ACHN (cell line): ENCODE results near the gene BAZ2A.

Experiments used
- DNase-seq: peaks from one replicate; pipeline ENCODE4 v3.0.0-alpha.2; 2015
- in situ Hi-C: cut with HindIII; loops from 2 replicates; pipeline ENCODE4 v1.10.0; 2017; ENCODE audit warnings: low sequenced_read_pairs, low pct_ligation_motif_present, low pct_unique_long_range_greater_than_20kb

The BAZ2A gene

DNA sequence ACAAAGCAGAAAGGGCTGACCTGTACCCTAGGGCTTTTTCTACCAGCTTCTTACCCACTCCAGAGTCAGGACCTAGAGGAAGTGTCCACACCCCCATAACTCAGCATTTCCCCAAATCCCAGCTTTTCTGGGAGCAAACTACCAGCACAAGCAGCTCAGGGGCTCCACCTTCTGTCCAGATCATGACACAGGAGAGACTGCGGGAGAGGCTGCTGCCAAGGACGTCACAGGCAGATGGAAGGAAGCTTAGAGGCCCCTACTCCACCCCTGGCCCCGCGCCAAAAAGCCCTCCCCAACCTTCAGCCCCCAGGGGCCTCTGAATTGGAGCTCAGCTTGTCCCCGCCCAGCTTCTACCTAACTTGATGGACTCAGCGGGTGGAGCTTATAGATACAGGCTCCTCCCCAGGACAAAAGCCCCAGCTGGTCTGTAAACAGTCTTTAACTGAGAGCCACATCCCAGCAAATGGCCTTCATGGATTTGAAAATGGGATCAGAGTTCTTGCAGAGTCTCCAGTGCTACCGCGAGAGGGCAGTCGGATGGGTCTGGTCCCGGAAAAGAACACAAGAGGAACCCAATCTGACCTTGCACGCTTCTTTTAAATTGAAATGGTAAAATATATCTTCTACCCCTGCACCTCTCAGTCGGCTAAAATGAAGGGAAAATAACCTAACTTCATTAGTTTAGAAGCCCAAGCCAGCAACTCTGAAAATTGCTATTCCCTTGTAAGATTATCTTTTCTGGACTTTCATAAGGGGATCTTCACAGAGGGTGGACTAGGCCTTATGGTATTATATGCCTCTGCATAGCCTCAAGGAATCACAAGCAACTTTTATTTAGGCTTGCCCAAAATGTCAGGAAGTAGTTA, 6.8 kb upstream of the BAZ2A start:
- in situ Hi-C loops = no loop called here
- DNase-seq = peak; percentile 100

DNA sequence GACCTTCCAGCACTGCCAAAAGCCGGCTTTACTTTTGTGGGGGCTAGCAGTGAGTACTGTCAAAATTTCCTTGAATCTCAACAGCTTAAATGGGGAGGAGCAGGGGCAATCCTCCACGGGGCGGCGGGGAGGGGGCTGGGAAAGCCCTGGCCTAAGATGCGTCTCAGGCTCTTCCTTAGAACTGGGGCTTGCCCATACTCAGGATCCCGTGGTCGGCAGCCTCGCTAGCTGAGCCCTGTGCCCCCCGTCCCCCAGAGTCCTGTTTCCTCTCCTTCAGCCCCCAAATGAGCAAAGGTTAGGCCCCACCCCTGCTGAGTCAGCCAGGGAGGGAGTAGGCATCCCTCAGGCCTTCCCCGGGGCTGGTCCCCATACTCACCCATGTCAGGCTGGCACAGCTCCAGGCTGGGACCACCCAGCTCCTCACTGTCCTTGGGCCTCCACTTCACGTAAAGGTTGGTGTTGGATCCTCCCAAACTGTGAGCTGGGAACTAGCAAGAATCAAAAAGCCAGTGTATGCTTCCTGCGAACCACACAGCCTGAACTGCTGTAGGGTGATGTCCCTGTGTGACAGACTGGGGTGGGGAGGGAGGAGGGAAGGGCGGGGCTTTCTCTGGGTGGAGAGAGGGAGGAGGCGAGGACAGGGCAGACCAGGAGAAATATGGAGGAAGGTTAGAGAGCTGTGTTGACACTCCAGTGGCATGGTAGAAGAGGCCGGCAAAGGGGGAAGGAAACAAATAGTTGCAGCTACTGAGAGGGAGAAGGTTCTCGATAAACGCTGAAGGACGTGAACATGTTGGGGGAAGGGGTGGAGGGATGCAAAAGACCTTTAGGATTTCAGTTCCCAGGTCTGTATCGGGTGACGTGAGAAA, 5.9 kb upstream of the BAZ2A start:
- DNase-seq = peak; percentile 95
- in situ Hi-C loops = no loop called here

DNA sequence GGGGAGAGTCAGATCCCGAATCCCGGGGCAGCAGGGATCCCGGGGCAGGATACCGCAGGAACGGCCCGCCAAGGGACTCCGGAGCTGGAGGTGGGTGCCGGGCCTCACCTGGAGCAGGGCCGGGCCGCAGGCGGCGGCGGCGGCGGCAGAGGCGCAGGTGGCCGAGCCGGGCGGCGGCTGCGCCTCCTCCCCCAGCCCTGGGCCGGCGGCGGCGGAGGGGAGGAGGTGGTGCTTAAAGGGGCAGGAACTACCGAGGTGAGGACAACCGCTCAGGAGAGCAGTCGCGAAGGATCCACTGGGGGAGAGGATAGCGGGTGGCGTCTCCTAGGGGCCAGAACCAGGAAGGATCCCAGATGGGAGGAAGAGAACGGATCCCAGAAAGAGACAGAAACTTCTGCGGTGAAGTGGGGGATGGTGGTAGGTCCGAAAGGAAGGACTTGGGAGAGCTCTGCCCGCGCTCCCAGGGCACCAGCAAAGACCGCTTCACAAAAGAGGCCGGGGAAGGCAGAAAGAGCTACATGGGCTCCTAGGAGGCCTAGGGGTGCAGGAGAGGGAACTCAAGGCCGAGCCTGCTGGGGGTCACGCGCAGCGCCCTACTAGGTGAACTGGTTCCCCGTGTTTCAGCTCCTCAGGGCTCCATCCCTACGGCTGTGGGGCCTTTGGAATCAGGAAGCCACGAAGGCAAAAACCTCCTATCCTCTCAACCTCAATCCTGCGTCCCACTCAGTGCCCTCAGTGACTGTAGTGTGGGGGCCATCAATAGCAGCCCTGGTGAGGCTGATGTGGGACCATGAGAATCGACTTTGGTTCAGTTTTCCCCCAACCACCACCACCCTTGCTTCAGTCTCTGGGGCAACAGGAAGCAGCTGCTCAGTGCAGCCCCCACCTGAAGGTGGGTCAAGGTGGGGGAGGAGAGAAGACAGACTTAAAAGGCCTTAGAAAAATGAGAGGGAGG, 5.0 kb upstream of the BAZ2A start:
- in situ Hi-C loops = no loop called here
- peak; percentile 98 for DNase-seq

DNA sequence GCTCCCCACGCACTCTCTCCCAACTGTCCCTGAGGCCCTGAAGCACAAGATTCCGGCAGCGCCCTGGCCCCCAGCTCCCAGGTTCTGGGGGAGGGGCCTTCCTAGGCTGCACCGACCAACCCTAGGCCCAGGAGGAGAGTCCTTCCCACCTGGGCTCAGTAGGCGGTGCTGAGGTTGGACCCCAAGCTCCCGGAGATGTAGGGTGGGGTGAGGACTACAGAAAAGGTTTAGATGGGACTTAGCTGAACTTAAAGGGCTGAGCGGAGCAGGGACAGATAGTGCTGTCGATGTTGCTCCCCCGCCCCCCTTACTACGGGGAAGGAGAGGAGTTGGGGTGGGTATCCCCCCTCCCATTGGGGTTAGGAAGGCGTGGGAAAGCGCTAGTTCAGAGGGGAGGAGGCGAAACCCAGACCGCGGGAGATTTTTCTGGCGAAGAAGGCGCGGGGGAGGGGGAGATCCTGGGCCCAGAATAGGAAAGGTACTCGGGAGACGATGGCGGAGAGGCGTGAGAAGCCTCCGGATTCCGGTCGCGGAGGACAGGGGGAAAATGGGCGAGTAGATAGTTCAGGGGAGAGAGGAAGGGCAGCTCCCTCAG, 4.2 kb upstream of the BAZ2A start:
- in situ Hi-C loops = no loop called here

DNA sequence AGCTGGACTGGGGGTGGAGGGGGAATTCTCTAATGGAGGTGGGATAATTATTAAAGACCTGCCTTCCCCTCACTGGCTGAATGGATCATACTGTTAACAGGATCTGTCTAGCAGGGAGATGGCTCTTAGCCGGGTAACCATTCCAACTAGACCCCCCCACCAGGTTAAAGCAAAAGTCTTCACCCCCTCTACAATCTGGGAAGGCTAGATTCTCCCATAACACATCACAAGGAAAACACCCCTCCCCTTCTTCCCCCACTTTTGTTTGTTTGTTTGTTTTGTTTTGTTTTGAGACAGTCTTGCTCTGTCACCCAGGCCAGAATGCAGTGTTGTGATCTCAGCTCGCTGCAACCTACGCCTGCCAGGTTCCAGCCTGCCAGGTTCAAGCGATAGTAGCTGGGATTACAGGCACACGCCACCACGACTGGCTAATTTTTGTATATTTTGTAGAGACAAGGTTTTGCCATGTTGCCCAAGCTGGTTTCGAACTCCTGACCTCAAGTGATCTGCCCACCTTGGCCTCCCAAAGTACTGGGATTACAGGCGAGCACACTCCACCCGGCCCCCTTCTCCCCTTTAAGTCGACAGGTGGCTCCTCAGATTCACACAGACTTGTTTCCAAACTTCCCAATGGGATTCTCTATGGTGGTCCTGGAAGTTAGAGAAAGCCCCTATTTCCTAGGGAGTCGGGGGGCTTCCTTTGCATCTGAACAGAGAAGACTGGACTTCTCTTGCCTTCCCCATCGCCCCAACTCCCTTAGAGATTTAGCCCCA, 3.5 kb upstream of the BAZ2A start:
- in situ Hi-C loops = no loop called here
- no peak for DNase-seq

More for the DNA sequence above, 4.2 kb upstream of the BAZ2A start:
- DNase-seq = peak; percentile 74

DNA sequence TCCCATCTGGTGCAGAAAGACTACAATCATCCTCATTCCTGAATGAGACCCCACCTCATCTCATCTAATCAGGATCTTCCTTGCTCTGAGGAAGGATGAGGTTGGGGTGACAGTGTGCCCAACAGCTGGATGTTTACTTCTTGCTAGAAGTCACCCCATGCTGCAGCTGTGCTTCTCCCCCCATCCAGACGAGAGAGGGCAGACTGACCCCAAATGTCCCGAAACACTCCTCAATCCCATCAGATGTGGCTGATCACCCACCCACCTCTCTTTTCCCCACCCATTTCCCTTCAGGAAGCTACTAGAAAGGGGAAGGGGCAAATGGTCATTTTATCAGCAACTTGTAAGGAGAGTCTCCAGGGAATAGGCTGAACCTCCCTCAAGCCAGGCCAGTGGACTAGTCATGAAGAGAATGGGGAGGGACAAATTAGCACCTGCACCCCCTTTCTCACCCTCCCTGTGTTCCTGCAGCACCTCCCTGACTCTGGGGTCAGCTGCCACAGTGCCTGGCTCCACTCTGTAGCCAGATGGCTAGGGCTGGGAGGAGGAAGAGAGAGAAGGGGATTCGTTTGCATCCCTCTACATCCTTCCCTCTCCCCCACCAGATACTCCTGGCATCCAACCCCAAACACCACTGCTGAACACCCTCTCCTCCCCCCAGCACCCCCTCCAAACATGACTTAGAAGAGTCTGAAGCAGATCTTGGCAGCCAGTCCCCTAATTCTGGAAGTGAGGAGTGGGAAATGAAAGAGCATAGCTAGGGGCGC, 2.8 kb upstream of the BAZ2A start:
- in situ Hi-C loops = no loop called here
- DNase-seq = no peak

DNA sequence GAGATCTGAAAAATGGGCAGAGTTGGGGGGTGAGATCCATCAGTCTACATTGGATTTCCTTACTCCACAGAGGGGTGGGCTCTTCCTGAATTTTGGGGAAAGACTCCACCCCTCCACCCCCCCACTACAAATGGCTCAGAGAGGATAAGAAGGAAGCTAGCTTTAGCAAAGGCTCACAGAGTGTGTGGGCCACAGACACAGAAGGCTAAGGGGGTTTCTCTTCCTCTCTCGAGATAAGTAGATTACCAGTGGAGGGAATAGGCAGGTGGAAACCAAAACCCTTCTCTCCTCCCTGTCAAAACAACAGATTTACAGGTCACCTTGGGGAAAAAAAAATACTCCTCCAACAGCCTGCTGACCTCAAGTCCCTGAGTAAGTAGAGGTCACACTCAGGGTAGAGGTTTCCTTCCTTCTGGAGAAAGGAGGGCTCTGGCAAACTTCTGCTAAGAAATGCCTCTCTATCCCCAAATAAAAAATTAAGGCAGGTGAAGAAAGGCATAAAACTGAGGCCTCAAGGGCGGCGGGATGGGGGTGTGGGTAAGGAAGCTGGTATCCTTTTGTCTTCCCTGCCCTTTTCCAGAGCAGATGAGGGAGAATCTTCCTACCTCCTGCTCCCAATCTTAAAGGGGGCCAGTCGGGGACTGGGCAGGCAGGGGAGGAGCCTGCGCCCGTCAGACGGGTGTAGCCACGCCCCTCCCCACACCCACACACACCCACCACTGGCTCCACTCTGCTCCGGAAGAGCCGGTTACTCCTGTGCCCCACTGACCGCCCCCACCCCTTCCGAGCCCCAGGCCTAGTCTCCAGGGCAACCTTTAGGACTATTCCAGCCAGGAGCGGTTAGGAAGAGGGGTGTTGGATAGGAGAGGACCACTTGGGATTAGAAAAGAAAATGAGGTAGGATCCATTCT, 1.9 kb upstream of the BAZ2A start:
- in situ Hi-C loops = no loop called here
- peak; percentile 59 for DNase-seq

DNA sequence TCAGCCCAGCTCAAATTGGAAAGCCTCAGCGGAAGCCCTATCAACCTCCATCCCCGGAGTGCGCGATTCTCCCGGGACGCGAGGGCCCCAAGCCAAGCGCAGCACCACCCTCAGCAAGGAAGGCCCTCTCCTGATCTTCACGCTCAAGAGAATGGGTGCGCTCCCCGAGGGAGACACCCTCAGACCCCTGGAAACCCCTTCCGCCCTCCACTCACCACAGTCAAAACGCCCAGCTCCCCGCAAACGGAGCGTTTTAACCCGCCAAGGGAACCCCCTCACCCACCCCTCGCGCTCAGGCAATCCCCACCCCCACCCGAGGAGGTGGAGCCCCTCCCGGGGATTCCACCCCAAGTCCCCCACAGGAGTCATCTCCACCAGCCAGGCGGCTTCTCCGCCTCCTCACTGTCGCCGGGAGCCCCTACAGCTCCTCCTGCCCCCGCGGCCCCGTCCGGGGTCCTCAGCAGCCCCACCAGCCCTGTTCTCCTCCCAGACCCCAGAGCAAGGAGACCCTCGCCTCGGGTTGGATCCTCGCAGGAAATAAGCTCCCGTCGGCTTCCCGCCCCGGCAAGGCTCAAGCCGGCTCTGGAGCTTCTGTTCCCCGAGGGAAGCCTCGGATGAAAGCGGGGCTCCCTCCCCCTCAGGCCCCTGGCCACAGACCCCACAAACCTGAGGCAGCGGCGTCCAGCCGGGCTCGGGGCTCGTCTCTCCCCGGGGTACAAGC, 507 bp downstream of the BAZ2A start:
- in situ Hi-C loops = no loop called here
- peak; percentile 28 for DNase-seq

DNA sequence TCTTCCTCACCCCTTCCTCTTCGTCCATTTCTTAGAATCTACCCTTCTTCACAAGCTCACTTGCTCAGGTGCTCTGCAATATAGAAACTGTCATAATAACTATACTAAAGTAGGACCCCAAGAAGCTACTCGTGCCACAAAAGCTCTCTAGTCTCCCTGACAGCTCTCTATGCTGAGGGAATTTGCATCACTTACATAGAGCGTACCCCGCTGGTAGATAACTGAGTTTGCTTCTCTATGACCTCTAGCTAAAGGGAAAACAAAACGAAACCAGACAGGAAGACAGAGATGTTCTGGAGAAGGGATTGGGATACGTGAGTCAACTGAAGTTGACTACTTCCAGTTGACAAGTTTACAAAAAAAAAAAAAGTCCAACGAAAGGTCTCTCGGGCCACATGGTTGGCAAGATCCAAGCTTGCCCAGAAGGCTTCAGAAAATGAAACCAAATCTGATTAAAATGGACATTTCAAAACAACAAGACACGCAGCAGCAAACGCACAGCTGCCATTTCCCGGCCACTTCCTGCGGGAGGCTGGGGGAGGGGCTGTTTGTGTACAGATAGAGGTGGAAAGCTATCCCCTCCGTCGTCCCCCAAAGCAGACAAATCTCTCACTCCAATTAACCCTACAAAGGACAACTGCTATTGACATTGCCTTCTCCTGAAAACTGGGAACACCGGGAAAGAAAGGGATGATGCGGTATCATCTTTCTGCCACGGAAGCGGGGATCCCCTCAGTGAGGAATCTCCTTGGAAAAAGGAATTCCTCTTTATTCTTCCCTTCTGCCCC, 1.3 kb downstream of the BAZ2A start:
- in situ Hi-C loops = no loop called here
- DNase-seq = peak; percentile 59

DNA sequence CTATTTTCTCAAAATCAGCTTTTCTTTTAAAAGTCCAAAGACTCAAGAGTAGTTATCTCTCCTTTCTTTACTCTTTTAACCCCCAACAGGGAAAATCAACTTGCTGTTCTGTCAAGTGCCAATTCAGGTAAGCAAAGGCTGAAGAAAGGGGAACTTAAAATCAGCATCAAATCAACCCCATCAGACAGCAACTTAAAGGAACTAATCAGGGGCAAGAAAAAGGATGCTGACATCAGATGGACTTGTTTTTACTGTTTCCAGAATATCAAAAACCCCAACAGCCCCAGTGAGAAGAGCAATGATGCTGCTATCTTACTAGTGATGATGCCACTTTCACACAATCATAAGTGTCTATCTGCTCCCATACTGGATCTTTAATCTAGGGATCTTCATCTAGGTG, 3.4 kb downstream of the BAZ2A start:
- no peak for DNase-seq
- in situ Hi-C loops = no loop called here

DNA sequence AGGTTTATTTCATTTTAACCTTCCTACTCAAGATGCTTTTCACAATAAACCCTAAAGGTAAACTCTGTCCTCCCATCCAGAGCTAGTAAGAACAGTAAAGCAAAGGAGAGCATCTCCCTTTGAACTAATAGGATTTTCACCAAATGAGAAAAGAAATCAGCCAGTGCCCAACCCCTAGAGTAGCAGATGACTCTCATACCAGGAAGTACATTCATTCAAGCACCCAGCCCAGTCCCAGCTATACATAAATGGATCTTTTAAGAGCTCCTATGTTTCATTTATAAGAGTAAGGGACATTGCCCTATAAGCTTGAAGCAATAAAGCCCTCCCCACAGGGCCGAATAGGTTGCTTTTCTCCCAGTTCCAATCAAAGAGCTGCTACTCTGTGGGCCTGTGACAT, 7.6 kb downstream of the BAZ2A start:
- in situ Hi-C loops = no loop called here
- DNase-seq = no peak

DNA sequence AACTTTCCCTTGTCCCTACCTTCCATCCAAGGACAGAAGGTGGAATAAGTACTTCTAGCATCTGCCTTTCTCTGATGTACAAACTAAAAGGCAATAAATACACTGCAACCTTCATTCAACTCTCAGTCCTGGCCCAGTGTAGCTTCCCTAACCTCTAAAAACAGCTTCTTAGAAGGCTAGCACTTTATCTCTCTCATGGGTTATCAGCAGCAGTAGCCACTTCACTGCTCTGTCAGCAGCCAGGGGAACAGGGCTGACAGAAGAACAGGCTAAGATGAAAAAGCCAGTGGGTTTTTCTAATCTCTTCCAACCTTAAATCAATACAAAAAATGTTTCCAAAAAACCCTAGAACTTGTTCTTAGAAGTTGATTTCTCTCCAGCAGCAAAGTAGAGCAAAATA, 13.2 kb downstream of the BAZ2A start:
- DNase-seq = no peak
- in situ Hi-C loops = no loop called here

DNA sequence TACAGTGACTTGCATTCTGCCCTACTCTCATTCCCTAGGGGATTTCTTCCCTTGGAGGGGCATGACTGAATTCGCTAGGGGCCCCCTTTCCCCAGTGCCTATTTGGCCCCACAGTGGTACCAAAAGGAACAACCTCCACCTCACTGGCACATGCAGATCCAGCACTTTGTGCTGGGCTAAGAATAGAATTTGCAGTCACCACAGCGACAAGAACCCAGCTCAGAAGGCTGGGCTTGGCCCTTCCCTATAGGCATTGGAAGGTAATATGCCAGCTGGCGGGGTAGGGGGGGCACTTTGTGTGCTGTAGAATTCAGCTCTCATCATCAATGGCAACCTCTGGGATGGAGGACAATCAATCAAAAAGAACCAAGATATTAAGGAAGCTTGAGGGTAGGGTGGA, 13.9 kb downstream of the BAZ2A start:
- no peak for DNase-seq
- in situ Hi-C loops = no loop called here

DNA sequence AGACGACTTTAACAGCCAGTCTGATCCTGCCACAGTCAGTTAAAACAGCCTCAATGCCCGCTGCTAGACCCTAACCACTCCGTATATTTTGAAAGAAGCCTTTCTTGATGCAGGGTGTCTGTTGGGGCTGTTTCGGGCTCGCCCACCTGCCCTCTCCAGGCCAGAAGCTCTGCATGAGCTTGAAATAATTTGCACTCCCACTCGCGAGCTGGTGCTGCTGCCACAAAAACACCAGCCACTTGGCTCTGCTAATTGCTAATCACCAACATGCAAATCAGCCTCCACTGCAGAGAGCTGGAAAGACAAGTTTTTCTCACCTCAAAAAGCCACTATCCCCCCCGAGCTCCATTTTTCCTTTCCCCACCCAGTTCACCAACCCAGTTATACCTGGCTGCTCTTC, 15.5 kb downstream of the BAZ2A start:
- DNase-seq = no peak
- in situ Hi-C loops = loop anchor here (5.0 kb wide), 1 partner anchor 97 kb away; no protein-coding TSS in a partner anchor

DNA sequence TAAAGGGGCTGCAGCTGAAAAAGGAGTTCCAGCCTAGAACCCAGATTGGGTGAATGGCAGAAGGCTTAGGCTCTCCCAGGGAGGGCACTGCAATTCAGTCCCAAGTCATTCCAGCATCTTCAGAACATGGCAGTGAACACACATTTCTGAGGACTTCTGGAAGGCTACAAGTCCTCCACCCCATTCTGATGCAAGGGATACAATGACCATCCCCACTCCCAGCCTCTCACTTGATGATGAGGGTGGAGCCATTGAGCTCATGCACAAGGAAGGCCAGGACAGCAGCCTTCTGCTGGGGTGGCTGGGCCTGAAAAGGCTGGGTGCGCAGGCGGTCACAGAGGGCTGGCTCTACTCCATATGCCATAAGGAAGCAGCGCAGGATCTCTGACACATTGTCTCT, 25.8 kb downstream of the BAZ2A start:
- no peak for DNase-seq
- in situ Hi-C loops = no loop called here
